ACC112 (cell line): ENCODE results near the gene SFRP2.

Experiments
- H2AFZ ChIP-seq: fragments of 200-600 bp; sonication (generic); one replicate; pipeline ENCODE4 v1.6.0; 2017; ENCODE audit warnings: antibody characterized with exemption, low read length; ENCODE audit not compliant: unreplicated experiment
- H3K27ac ChIP-seq: fragments of 200-600 bp; sonication (generic); 2 replicates; pipeline ENCODE4 v1.5.1; 2014; ENCODE audit warnings: low read depth, mild to moderate bottlenecking, antibody characterized with exemption, low read length, moderate library complexity
- H3K27me3 ChIP-seq: fragments of 200-600 bp; sonication (generic); 2 replicates; pipeline ENCODE4 v1.6.1; 2014; ENCODE audit warnings: mild to moderate bottlenecking, antibody characterized with exemption, low read length, moderate library complexity, mixed read lengths; ENCODE audit not compliant: insufficient read depth
- H3K36me3 ChIP-seq: fragments of 200-600 bp; sonication (generic); 2 replicates; pipeline ENCODE4 v1.6.1; 2016; ENCODE audit warnings: mild to moderate bottlenecking, antibody characterized with exemption, low read length, moderate library complexity, mixed read lengths; ENCODE audit not compliant: insufficient read depth
- H3K4me1 ChIP-seq: fragments of 200-600 bp; sonication (generic); one replicate; pipeline ENCODE4 v1.6.1; 2016; ENCODE audit warnings: low read length, mixed read lengths; ENCODE audit not compliant: insufficient read depth, unreplicated experiment, control insufficient read depth
- H3K4me3 ChIP-seq: fragments of 200-600 bp; sonication (generic); 2 replicates; pipeline ENCODE4 v1.5.1; 2014; ENCODE audit warnings: mild to moderate bottlenecking, low read depth, low read length
- H3K79me2 ChIP-seq: fragments of 200-600 bp; sonication (generic); one replicate; pipeline ENCODE4 v1.6.0; 2016; ENCODE audit warnings: low read length; ENCODE audit not compliant: control insufficient read depth, unreplicated experiment, insufficient read depth

Gene SFRP2

DNA sequence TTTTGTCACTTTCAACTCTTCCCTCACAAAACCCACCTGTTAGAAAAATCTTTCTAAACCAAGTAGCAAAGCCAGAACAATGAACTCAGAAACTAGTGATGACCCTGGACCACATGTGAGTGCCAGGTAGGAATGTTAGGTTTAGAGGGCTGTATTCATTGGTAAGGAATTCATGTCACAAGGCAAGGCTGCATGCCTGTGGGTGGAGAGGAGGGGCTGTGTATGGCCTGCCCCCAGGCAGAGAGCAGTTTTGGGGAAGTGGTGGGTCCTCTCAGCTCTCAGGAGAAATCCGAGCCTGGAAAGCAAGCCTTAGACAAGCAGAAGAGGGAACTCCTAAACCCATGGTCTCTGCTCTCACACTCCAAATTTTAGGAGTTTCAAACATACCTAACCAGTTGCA, 31.5 kb downstream of the SFRP2 start:
- H3K27ac ChIP-seq = no peak overlapping the region
- no peak overlapping the region for H3K4me3 ChIP-seq
- H3K27me3 ChIP-seq = peaks cover 27% of the 10 kb centered on the region
- no peaks in the 10 kb centered on the region for H3K4me1 ChIP-seq
- no peaks in the 10 kb centered on the region for H3K79me2 ChIP-seq
- H2AFZ ChIP-seq = no peak overlapping the region
- H3K36me3 ChIP-seq = no peaks in the 10 kb centered on the region

DNA sequence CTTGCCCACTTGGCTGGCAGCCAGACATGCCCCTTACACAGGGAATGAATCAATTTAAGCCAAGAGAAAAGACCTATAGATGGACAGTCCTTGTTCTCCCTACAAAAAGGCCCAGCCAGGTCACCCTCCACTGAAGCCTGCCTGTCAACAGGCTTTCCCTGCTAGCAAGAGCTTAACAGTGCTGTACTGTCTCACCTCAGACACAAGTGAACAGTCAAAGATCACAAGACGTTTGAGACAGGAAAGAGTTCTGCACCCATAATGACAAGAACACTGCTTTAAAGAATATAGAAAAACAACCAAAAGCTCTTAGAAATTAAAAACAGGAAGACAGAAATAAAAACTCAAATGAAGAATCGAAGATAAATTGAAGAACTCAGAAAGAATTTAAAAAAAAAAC, 33.7 kb downstream of the SFRP2 start:
- Histone ChIP-seq H2AFZ (no peak overlapping the region), H3K36me3 (no peaks in the 10 kb centered on the region), H3K4me1 (no peaks in the 10 kb centered on the region), H3K27ac (no peak overlapping the region), H3K79me2 (no peaks in the 10 kb centered on the region), H3K4me3 (no peak overlapping the region), H3K27me3 (peaks cover 17% of the 10 kb centered on the region)

DNA sequence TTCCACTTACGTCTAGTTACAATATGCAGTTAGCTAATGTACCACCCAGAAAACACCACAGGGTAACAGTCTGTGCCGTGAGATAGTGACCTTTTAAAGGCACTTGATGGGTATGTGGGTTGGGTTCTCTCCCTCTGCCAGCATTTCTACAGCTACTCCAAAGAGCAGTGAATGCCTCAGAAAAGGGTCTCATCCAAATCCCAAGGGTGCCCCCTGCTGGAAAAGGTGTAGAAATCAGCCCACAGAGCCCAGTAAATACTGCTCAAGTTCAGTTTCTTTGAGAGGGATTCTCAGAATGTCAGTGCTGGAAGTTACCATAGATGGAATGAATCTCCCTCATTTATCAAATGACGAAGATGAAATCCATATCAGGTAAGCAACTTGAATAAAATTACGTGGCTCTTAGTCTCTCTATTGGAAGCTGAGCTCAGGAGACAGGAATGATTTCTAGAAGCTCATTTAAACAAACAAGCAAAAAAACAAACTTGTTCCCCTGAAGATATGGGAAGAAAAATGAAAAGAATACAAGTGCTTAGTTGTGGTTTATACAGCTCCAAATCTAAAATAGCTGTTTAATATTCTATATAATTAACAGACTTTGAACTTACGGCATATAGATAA, 38.6 kb downstream of the SFRP2 start:
- Histone ChIP-seq H3K36me3 (no peaks in the 10 kb centered on the region), H3K4me1 (peaks cover 9% of the 10 kb centered on the region), H3K79me2 (no peaks in the 10 kb centered on the region), H3K4me3 (no peak overlapping the region), H2AFZ (no peak overlapping the region), H3K27ac (no peak overlapping the region), H3K27me3 (no peaks in the 10 kb centered on the region; the same call in 1 of the 2 replicates)

DNA sequence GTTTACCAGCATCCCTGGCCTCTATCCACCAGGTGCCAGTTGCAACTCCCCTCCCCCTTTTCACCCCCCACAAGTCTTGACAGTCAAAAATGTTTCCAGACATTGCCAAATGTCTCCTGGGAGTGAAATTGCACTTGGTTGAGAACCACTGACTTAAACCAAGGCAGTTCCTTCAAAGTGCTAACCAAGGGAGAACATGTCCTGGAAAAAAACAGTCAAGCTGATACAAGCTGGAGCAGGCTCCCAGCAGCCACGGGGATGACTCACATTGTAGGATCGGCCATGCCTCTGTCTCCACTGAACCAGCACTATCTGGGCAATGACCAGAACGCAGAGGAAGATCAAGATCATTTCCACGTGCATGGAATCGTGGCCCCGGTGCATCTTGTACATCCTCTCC, 40.5 kb downstream of the SFRP2 start:
- H2AFZ ChIP-seq = no peak overlapping the region
- peaks cover 9% of the 10 kb centered on the region for H3K4me1 ChIP-seq
- no peaks in the 10 kb centered on the region for H3K79me2 ChIP-seq
- H3K36me3 ChIP-seq = no peaks in the 10 kb centered on the region
- H3K4me3 ChIP-seq = no peak overlapping the region
- no peaks in the 10 kb centered on the region; the same call in 1 of the 2 replicates for H3K27me3 ChIP-seq
- H3K27ac ChIP-seq = no peak overlapping the region

DNA sequence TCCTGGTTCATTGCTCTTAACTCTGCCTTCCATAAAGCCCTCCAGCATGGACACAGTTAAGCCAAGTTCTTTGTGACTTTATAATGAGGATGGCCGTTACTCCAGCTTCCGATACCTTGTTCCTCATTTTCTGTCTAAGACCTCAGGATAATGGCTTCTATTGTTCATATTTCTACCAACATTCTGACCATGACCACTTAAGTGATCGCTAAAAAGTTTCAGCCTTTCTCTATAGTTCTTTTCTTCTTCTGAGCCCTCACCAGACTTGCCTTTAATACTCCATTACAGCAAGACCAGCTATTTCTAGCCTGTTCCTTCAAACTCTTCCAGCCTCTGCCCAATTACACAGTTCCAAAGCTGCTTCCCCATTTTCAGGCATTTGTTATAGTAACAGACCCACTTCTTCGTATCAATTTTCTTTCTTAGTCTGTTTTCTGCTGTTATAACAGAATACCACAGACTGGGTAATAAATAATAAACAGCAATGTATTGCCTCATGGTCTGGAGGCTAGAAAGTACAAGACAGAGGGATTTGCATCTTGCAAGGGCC, 41.4 kb downstream of the SFRP2 start:
- H3K4me1 ChIP-seq = peaks cover 9% of the 10 kb centered on the region

DNA sequence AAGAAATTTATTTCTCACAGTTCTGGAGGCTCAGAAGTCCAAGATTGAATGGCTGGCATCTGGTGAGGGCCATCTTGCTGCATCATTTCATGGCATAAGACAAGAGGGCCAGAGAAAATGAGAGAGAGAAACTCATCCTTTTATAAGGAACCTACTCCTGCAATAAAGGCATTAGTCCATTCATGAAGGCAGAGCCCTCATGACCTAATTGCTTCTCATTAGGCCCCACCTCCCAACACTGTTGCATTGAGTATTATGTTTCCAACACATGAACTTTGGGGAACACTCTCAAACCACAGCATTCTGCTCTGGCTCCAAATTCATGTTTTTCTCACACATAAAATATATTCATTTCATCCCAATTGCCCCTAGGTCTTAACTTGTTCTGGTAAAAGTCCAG, 43.2 kb downstream of the SFRP2 start:
- Histone ChIP-seq H3K79me2 (no peaks in the 10 kb centered on the region), H3K27ac (no peak overlapping the region), H3K4me1 (peaks cover 9% of the 10 kb centered on the region), H3K36me3 (no peaks in the 10 kb centered on the region), H2AFZ (no peak overlapping the region), H3K27me3 (no peaks in the 10 kb centered on the region), H3K4me3 (no peak overlapping the region)

More for the DNA sequence above, 41.4 kb downstream of the SFRP2 start:
- Histone ChIP-seq H3K27ac (no peak overlapping the region), H3K79me2 (no peaks in the 10 kb centered on the region), H3K27me3 (no peaks in the 10 kb centered on the region; the same call in 1 of the 2 replicates), H3K36me3 (no peaks in the 10 kb centered on the region), H3K4me3 (no peak overlapping the region), H2AFZ (no peak overlapping the region)

DNA sequence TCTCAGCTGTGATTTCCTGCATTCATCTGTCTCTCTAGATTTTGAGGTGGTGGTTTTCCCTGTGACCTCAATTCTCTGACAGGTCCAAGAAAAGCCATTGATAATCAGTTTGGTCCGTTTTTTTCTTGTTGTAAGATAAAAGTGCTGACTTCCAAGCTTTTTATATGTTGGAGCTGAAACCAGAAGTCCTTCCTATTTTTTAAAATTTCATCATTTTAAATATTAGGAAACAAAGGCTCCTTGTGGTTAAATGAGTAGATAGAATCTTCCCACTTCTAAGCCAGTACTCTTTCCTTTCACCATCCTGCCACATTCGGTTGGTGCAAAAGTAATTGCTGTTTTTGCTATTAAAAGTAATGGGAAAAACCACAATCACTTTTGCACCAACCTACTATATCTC, 47.3 kb downstream of the SFRP2 start:
- Histone ChIP-seq H3K27me3 (no peaks in the 10 kb centered on the region), H3K4me3 (no peak overlapping the region), H3K79me2 (no peaks in the 10 kb centered on the region), H2AFZ (no peak overlapping the region), H3K36me3 (no peaks in the 10 kb centered on the region), H3K4me1 (no peaks in the 10 kb centered on the region), H3K27ac (no peak overlapping the region)

DNA sequence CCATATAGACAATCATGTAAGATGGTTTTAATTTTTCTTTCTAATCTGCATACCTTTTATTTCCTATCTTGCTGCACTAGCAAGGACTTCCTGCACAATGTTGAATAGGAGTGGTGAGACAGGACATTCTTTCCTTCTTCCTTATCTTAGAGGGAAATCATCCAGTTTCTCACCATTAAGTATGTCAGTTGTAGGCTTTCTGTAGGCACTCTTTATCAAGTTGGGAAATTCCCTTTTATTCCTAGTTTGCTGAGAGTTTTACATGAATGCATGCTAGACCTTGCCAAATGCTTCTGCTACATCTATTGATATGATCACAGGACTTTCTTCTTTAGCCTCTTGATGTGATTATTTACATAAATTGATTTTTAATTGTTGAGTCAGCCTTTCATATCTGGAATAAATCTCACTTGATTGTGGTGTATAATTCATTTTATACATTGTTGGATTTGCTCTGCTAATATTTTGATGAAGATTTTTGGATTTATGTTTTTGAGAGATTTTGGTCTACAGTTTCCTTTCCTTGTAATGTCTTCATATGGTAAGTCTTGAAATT, 52.9 kb downstream of the SFRP2 start:
- H3K79me2 ChIP-seq = no peaks in the 10 kb centered on the region
- H3K27me3 ChIP-seq = no peaks in the 10 kb centered on the region
- H2AFZ ChIP-seq = no peak overlapping the region
- peaks cover 9% of the 10 kb centered on the region for H3K4me1 ChIP-seq
- H3K36me3 ChIP-seq = no peaks in the 10 kb centered on the region
- H3K27ac ChIP-seq = no peak overlapping the region
- no peak overlapping the region for H3K4me3 ChIP-seq

DNA sequence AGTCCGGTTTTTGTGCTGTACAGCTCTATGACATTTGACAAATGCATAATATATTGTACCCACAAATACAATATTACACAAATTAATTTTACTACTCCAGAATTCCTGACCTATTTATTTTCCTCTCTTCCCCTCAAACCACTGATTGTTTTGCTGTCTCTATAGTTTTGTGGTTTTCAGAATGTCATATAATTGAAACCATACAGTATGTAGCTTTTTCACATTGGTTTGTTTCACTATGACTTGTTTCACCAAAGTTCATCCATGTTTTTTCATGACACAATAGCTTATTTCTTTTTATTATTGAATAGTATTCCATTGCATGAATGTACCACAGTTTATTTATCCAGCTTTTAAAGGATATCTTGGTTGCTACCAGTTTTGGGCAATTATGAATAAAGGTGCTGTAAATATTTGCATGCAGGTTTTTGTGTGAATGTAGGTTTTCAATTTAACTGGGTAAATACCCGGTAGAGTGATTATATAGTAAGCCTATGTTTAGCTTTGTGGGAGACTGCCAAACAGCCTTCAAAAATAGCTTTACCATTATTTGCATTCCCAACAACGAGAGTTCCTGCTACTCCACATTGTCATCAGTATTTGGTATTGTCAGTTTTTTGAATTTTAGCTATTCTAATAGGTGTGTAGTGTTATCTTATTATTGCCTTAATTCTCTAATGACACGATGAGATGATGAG, 55.0 kb downstream of the SFRP2 start:
- no peak overlapping the region for H2AFZ ChIP-seq
- H3K36me3 ChIP-seq = no peaks in the 10 kb centered on the region
- no peaks in the 10 kb centered on the region for H3K79me2 ChIP-seq
- peaks cover 13% of the 10 kb centered on the region for H3K4me1 ChIP-seq
- no peaks in the 10 kb centered on the region for H3K27me3 ChIP-seq
- no peak overlapping the region for H3K27ac ChIP-seq
- H3K4me3 ChIP-seq = no peak overlapping the region

DNA sequence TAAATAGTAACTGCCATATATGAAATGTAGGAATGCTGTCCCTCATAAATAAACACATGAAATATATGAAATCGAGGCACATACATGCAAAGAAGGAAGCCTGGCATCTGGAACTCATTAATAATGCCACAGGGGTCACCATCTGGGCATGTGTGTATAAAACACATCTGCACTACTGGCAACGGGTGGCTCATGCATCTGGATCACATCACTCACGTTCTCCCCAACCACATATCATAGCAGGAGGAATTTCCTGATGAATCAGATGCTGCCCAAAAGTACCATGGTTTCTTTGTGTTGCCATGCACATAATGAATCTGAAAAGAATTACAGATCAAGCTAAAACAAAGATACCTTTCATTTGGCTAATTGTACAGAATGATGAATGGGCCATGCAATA, 57.6 kb downstream of the SFRP2 start:
- Histone ChIP-seq H3K4me3 (no peak overlapping the region), H3K36me3 (no peaks in the 10 kb centered on the region), H3K4me1 (peaks cover 13% of the 10 kb centered on the region), H3K79me2 (no peaks in the 10 kb centered on the region), H2AFZ (no peak overlapping the region), H3K27me3 (no peaks in the 10 kb centered on the region), H3K27ac (peak overlapping the region; percentile 79)
